ENCODE results near the gene B3GALT4. TPM values are rescaled to one million over a fixed set of nuclear protein-coding genes. Genes with fewer than 3 reads are reported as not detected.

Gene B3GALT4
- total RNA-seq, 3 donors from 2014 or later = 21.6 to 41.7 (median 24.2) TPM

DNA sequence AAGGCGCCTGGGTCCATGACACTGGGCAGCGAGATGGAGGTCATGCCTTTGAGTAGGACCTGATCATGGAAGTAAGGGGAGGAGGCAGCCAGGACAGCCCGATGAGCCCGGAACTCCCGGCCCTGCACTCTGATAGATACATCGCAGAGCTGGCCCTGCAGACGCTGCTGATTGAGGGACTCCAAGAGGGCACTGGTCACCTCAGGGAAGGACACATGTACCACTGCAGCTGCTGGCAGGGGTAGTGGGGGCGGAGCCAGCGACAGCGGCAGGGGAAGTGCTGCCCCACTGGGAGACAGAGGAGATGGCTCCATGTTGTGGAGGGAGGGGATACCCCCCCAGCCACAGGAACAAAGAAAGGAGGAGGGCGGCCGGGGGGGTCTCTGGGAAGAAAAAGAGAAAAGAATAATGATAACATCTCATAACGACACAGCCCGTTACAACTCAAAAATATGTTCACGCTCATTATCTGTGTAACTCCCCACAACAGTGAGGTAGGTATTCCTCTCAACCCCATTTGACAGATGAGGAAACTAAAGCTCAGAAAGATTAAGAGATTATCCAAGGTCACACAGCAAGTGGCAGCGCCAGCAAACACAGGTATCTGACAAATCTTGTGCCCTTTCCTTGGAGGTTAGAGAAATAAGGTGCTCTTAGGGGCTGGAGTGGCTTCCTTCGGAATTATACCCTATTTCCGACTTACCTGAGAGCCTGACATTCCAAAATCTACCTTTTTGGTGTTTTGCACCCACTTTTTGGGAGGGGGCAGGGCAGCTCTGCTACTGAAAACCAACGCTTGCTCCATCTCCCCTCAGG is 39.9 kb downstream of the B3GALT4 start:
- DNase-seq (peak; percentile 37 to 76 (median 54)), ATAC-seq (no peak)
- H3K36me3 ChIP-seq (ENCODE audit: low read depth) = no peaks in the 10 kb centered on the region
- TF ChIP-seq, protein P1, sequence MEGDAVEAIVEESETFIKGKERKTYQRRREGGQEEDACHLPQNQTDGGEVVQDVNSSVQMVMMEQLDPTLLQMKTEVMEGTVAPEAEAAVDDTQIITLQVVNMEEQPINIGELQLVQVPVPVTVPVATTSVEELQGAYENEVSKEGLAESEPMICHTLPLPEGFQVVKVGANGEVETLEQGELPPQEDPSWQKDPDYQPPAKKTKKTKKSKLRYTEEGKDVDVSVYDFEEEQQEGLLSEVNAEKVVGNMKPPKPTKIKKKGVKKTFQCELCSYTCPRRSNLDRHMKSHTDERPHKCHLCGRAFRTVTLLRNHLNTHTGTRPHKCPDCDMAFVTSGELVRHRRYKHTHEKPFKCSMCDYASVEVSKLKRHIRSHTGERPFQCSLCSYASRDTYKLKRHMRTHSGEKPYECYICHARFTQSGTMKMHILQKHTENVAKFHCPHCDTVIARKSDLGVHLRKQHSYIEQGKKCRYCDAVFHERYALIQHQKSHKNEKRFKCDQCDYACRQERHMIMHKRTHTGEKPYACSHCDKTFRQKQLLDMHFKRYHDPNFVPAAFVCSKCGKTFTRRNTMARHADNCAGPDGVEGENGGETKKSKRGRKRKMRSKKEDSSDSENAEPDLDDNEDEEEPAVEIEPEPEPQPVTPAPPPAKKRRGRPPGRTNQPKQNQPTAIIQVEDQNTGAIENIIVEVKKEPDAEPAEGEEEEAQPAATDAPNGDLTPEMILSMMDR (IDR thresholded peaks at IDR 0.05) = no peak
- H3K4me3 ChIP-seq = peak overlapping the region; percentile 19
- H3K4me1 ChIP-seq (ENCODE audit: low read depth) = peaks cover 38% of the 10 kb centered on the region
- no peaks in the 10 kb centered on the region for H3K9me3 ChIP-seq
- intact Hi-C loops (cut with DNase I, micrococcal nuclease) = no loop called here

DNA sequence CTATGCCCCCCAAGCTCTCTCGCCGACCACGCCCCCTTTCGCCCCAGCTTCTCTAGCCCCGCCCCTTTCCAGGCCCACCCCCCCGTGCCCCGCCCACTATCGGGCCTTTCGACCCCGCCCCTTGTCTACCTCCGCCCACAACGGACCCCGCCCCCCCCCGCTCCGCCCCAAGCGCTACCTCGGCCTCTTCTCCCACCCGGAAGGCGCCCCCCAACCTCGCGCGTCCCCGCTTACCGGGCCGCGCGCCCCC is 40.4 kb downstream of the B3GALT4 start:
- no peaks in the 10 kb centered on the region for H3K9me3 ChIP-seq
- DNase-seq (peak in 1 of 3 donors; percentile 66), ATAC-seq (peak; percentile 6)
- TF ChIP-seq, protein P1 (IDR thresholded peaks at IDR 0.05) = no peak
- no peaks in the 10 kb centered on the region for H3K36me3 ChIP-seq (ENCODE audit: low read depth)
- peak overlapping the region; percentile 19 for H3K4me3 ChIP-seq
- intact Hi-C loops (cut with DNase I, micrococcal nuclease) = no loop called here
- H3K4me1 ChIP-seq (ENCODE audit: low read depth) = peaks cover 36% of the 10 kb centered on the region

DNA sequence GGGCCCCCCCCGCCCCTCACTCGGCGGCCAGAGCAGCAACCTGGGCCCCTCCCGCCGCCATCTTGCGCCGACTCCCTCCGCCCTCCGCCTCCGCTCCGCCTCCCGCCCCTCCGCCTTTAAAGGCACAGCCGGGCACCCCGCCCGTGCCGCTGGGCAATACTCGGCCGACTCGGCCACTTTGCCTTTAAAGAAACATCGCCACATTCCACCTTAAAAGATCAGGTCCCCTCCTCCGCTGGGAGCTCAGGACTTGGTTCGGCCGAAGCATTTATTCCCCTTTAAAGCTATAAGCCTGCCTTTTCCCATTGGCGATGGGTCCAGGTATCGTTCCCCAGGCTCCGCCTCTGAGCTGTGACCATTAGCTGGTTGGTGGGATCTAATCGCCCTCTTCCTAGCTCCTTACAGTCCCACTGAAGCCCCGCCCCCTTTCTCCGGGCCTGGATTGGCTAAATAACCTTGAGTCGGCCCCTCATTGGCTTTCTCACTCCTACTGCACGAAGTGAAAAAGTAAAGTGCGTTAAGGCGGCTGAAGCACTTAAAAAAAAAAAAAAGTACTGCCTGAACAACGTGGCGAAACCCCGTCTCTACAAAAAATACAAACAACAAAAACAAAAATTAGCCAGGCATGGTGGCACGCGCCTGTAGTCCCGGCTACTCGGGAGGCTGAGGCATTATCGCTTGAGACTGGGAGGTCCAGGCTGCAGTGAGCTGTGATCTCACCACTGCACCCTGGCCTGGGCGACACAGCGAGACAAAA is 40.9 kb downstream of the B3GALT4 start, which contains the start of gene ZBTB22:
Gene ZBTB22, minus strand, starts transcription at position 76 of the 757 bp plus-strand sequence. CDS start 828 bp downstream, outside the sequence.
- Histone ChIP-seq H3K9me3 (no peaks in the 10 kb centered on the region), H3K4me1 (ENCODE audit: low read depth) (peaks cover 35% of the 10 kb centered on the region), H3K36me3 (ENCODE audit: low read depth) (peaks cover 1% of the 10 kb centered on the region), H3K4me3 (peak within 1 kb of the TSS; percentile 19)
- ATAC-seq (peak; percentile 72), DNase-seq (peak; percentile 97 to 100 (median 99))
- TF ChIP-seq, protein P1 (IDR thresholded peaks at IDR 0.05) = no peak
- intact Hi-C loops (cut with DNase I, micrococcal nuclease) = no loop called here

DNA sequence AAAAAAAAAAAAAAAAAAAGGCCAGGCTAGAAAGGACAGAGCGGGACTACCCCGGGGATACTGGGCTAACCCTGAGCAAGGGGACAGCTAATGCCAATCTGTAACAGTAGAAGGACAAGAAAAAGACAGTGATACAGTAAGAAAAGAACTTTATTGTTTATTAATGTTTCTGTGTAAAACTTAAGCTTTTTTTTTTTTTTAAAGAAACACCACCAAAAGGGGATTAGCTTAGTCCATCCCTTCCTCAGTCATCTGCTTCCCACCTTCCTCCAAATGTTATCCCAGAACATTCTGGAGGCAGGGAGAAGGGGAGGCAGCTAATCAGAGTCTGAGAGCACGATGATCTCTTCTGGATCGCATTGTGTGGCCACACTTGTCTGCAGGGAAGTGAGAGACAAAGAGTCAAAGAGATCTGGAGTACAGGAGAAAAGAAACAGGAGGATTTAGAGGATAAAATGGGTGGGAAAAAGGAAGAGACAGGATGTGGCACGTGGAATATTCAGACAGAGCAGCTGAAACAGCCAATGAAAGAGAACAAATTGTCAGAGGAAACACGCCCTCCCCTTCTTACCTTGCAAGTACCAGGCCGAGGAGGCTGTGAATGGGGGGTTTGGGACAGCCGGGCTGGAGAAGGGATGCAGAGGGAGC is 41.6 kb downstream of the B3GALT4 start:
- Histone ChIP-seq H3K36me3 (ENCODE audit: low read depth) (peaks cover 5% of the 10 kb centered on the region), H3K4me1 (ENCODE audit: low read depth) (peaks cover 35% of the 10 kb centered on the region), H3K4me3 (no peak overlapping the region), H3K9me3 (no peaks in the 10 kb centered on the region)
- ATAC-seq (no peak), DNase-seq (no peak)
- TF ChIP-seq, protein P1 (IDR thresholded peaks at IDR 0.05) = no peak
- intact Hi-C loops (cut with DNase I, micrococcal nuclease) = no loop called here

DNA sequence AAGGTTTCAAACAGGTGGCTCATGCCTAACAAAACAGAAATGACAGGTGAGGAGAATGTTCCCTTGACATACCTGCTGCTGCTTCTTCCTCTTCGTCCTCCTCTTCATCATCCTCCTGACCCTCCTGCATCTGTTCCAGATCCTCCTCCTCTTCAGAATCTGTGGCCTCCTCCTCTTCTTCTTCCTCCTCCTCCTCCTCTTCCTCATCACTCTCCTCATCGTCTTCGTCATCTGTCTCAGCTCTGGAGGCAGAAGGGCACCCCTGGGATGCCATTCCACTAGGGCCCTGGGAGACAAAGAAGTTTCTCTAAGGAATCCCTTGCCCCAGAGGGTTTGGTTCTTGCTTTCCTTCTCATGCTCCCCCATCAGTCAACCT is 43.0 kb downstream of the B3GALT4 start:
- intact Hi-C loops (cut with DNase I, micrococcal nuclease) = no loop called here
- peaks cover 5% of the 10 kb centered on the region for H3K36me3 ChIP-seq (ENCODE audit: low read depth)
- no peaks in the 10 kb centered on the region for H3K9me3 ChIP-seq
- ATAC-seq = no peak
- no peak overlapping the region for H3K4me3 ChIP-seq
- H3K4me1 ChIP-seq (ENCODE audit: low read depth) = peaks cover 36% of the 10 kb centered on the region
- TF ChIP-seq, protein P1 (IDR thresholded peaks at IDR 0.05) = no peak
- DNase-seq = no peak
